Gastroesophageal sphincter (tissue), 3 donors: Measurements from ENCODE around the gene SNX15.

ENCODE experiments used
- EP300 ChIP-seq: sonication (generic); formaldehyde crosslinking; IDR thresholded peaks from one replicate; pipeline ENCODE4 v1.6.1; 2017; ENCODE audit warnings: antibody characterized with exemption, mild to moderate bottlenecking
- POLR2A ChIP-seq, 2 donors: fragments of 450-650 bp; IDR thresholded peaks; one replicate each; pipeline ENCODE4 v1.6.1; 2017; ENCODE audit warnings: antibody characterized with exemption in 2 of 2, mild to moderate bottlenecking in 2 of 2, moderate library complexity in 1 of 2
- POLR2AphosphoS5 ChIP-seq: sonication (generic); formaldehyde crosslinking; IDR thresholded peaks from one replicate; pipeline ENCODE4 v1.6.1; 2017; ENCODE audit warnings: antibody characterized with exemption
- TF ChIP-seq, protein P1 (sequence below), 4 experiments: fragments of 200-600 bp in 2 of 4; fragments of 450-650 bp in 2 of 4; sonication (generic) in 1 of 4; IDR thresholded peaks; one replicate each; pipeline ENCODE4 v1.5.1; 2017 to 2019; ENCODE audit warnings: antibody characterized with exemption in 4 of 4, mild to moderate bottlenecking in 2 of 4, moderate library complexity in 2 of 4

DNA sequence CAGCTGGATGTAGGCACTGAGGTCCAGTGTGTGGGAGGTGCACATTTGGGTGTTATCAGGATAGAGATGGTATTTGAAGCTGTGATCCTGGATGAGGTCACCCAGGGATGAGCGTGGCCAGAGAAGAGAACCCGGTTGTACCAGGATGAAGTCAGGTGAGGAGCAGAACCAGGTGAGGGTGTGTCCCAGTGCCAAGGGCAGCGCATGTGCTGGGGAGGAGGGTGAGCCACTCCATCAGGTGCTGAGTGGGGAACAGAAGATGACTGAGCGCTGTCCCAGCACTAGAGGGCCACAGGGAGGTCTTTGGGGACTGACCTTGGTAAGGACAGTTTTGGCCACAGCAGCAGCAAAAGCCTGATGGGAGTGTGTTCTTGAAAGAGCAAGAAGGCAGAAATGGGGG lies 10.5 kb upstream of the SNX15 start:
- no peak for TF ChIP-seq POLR2AphosphoS5
- TF ChIP-seq, protein P1, sequence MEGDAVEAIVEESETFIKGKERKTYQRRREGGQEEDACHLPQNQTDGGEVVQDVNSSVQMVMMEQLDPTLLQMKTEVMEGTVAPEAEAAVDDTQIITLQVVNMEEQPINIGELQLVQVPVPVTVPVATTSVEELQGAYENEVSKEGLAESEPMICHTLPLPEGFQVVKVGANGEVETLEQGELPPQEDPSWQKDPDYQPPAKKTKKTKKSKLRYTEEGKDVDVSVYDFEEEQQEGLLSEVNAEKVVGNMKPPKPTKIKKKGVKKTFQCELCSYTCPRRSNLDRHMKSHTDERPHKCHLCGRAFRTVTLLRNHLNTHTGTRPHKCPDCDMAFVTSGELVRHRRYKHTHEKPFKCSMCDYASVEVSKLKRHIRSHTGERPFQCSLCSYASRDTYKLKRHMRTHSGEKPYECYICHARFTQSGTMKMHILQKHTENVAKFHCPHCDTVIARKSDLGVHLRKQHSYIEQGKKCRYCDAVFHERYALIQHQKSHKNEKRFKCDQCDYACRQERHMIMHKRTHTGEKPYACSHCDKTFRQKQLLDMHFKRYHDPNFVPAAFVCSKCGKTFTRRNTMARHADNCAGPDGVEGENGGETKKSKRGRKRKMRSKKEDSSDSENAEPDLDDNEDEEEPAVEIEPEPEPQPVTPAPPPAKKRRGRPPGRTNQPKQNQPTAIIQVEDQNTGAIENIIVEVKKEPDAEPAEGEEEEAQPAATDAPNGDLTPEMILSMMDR (IDR thresholded peaks at IDR 0.05), result no peak
- TF ChIP-seq POLR2A (IDR thresholded peaks at IDR 0.05), result no peak
- TF ChIP-seq EP300, result no peak
